GM21825 (cell line): Measurements from ENCODE around the gene CUL3.
"Not testable (repeated sequence)": the region's sequence is repeated elsewhere in the genome, so short reads cannot be mapped to it uniquely, and the experiment has no call there.

Experiments
- ATAC-seq: cut with Tn5 transposase; IDR thresholded peaks from one replicate; pipeline ENCODE4 v1.9.1; 2021; ENCODE audit warnings: mild to moderate bottlenecking, moderate library complexity; ENCODE audit not compliant: unreplicated experiment

Gene CUL3

DNA sequence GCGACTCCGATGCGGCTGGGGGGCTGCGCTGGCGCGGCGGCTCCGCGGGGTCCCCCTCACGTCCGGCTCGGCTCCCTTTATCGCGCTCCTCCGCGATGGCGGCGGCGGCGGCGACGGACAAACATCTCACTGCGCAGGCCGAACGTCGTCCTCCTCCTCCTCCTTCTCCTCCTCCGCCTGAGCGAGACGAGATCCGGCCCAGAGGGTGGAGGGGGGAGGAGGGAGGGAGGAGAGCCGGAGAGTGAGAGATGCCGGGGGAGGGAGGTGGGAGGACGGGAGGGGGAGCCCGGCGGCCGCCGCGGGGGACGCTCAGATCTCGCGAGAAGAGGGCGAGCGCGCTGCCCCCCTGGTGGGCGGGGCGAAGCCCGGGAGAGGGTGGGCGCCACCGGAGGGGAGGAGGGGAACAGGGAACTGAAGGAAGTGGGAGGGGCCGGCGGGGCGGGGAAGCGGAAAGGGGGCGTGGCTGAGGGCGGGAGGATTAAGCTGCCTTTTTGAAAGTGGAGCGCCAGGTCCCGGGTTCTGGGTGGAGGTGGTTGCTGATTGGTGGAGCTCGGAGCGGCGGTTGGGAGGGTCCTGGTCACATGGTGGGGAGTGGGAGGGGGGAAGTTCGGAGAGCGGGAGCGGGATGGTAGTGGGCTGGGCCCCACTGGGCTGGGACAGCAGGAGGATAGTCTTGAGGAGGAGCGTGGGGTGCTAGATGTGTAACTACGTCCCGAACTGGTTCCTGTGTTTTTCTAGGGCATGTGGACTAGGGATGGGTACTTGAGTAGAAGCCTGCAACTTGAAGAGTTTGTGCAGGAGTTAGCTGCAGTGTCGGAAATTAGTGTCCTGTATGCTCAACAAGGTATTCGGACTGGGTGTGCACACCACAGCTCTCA lies at the start of gene CUL3:
TSS of gene CUL3 (minus strand) at position 153 of the 878 bp plus-strand sequence. CDS start 354 bp downstream, outside the sequence.
- ATAC-seq, result peak; percentile 70

- no peak for ATAC-seq
Measured at GRCh38 chr2:224630659-224631550, 45.7 kb upstream of the CUL3 start.

GRCh38 chr2:224628416-224628815 lies 43.3 kb upstream of the CUL3 start:
- no peak for ATAC-seq

- no peak for ATAC-seq
Measured at GRCh38 chr2:224626735-224627134, 41.6 kb upstream of the CUL3 start.

DNA sequence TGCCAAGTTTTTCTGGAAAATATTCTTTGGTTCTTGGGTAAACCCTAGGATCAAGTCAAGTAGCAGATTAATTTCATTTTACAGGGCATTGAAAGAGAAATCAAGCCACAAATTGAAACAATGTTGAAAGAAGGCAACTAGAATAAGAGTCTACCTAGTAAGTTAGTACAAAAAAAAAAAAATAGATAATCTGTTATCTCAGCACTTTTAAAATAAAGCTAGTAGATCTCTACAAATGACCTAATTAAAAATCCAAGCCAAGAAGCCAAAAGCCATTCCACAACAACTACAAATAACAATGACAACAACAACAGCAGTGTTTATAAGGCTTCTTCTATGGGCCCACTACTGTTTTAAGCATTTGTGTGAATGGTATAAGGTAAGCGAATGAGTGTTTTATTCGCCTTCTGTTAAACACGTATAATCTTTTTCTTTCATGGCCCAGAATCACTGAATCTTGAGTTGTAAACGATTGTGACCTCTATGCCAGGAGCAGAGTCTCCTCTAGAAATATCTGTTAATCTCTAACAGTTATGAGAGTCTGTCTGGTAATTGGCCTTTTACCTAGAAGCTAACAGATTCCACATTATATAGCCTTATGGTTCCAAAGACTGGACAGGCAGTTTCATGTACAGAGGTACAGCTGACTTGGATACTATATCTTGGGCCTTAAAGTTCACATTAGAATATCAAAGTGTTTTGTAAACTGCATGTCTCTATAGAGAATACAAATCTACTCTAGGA lies 28.6 kb upstream of the CUL3 start:
- ATAC-seq, result no peak

DNA sequence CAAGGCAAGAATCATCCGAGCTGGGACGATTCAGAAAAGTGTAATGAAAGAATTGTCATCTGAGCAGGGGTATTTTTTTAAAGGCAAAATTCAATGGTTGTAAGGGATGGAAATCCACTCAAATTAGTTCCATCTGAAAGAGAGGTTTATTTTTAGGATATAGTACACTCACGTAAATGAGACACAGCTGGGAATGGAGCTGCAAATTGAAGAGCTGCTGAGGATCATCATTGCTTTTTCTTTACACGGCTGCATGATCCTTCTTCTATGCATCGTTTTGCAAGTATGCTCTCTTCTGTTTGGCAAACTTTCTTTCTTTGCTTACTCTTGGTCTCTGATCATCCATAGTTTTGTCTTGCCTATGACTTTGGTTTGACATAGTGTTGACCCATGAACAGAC lies 27.4 kb upstream of the CUL3 start:
- no peak for ATAC-seq

DNA sequence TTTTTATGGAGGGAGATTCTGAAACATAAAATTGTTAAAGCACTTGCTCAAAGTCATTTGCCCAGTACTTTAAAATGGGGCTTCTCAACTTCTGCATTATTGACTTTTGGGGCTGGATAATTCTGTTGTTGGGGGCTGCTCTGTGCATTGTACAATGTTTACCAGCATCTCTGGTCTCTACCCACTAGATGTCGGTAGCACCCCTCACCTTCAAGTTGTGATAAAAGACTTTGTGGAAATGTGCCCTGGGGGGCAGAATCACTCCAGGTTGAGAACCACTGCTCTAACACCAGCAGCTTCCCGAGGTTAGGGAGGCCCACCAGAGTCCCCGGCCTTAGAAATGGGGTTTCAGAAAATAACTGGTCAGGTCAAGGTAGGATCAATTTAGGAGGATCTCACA lies 26.8 kb upstream of the CUL3 start:
- no peak for ATAC-seq

DNA sequence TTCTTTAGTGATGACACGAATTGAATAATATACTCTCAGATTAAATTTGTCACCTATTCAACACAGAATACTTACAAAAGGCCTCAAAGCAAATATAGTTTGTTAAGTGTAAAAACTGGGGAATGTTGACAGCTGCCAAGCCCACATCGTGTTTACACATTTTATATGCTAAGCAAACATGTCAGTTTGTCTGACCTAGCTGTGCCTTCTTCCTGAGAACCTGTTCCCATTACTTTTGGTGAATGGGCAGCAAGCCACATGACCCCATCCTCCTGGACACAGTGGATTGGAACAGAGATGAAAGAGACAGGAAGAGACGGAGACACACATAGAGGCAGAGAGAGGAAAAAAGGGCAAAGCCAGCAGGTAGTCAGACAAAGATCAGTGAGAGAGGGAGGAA lies 22.9 kb upstream of the CUL3 start:
- ATAC-seq, result no peak

GRCh38 chr2:224603746-224604500 lies 18.8 kb upstream of the CUL3 start:
- ATAC-seq, result not testable (repeated sequence)

GRCh38 chr2:224602778-224603375 lies 17.7 kb upstream of the CUL3 start:
- ATAC-seq, result not testable (repeated sequence)

GRCh38 chr2:224601923-224602322 lies 16.8 kb upstream of the CUL3 start:
- ATAC-seq, result no peak

DNA sequence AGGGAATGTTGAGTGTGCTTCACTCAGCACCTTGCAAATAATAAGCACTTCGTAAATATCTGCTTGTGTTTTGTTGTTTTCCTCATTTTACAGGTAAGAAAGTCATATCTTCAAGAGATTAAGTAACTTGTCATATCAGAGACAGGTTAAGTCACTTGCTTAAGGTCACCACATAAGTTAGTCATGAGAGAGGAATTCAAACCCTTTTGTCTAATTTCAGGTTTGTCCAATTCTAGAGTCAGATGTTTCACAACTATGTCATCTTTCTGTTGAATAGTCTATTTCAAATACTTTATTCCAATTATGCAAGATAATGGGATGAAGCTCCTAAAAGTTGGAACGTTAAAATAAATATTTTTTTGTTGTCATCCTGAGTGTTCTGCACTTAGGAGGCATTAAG lies 13.5 kb upstream of the CUL3 start:
- ATAC-seq, result no peak

DNA sequence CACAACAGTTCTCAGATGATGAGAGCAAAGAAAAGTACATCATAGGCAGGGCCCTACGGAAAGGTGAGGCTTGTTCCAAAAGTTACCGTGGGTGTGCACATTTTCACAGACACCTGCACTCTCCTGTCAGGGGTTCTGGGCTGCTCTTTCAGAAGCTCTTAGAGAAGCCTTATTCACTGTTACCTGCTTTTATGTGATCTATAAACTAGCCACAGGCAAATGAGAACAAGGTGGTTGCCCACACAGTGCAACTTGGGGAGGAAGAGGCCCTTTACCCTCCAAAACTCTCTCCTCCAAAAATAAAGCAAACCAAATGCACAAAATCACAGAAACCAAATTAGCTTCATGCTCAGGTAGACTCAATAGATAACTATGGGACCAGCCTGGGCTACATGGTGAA lies 11.1 kb upstream of the CUL3 start:
- no peak for ATAC-seq

GRCh38 chr2:224595518-224595917 lies 10.4 kb upstream of the CUL3 start:
- ATAC-seq, result no peak

DNA sequence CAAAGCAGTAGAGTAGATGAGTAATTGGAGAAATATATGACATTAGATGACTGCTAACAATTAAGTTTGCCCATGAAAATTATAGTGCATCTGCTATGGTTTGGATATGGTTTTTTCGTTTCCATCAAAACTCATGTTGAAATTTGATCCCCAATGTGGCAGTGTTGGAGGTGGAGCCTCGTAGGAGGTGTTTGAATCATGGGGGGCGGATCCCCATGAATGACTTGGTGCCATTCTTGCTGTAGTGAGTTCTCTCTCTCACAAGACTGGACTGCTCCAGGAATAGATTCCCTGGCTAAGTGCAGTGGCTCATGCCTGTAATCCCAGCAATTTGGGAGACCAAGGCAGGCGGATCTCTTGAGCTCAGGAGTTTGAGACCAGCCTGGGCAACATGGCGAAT lies 9.7 kb upstream of the CUL3 start:
- no peak for ATAC-seq

- no peak for ATAC-seq
Measured at GRCh38 chr2:224591220-224591619, 6.1 kb upstream of the CUL3 start.

GRCh38 chr2:224586127-224586695 lies 1.0 kb upstream of the CUL3 start:
- no peak for ATAC-seq

DNA sequence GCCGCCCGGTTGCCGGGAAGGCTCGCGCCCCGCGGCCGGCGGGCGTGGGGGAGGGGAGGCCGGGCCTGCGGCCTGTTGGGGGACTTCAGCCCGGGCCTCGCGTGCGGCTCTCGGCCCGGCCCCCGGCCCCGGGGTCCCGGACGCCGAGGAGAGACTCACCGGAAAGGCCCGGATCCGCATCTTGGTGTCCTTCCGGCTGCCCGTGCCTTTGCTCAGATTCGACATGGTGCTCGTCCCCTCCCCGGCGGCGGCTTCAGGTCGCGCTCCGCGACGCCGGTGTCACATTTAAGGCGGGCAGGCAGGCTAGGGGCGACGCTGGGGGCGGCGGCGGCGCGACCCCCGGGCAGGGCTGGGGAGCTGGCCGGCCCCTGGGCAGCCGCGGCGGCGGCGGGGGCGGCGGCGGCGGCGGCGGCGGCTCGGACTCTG lies 365 bp downstream of the CUL3 start:
- peak; percentile 37 for ATAC-seq

GRCh38 chr2:224584111-224584784 lies 915 bp downstream of the CUL3 start:
- peak; percentile 1 for ATAC-seq
